PC-3 (cell line): Measurements from ENCODE around the gene CAMK4.

ENCODE experiments used
- CTCF ChIP-seq: fragments of 300-600 bp; sonication (generic); conservative IDR thresholded peaks from 2 replicates; pipeline ENCODE4 v1.5.1; 2017; ENCODE audit warnings: antibody characterized with exemption, low read depth, mild to moderate bottlenecking, low read length
- EZH2 ChIP-seq: fragments of 300-600 bp; sonication (generic); IDR thresholded peaks from one replicate; pipeline ENCODE4 v1.6.1; 2017; ENCODE audit warnings: antibody characterized with exemption, mild to moderate bottlenecking, low read length; ENCODE audit not compliant: unreplicated experiment
- EZH2phosphoT487 ChIP-seq: fragments of 300-600 bp; sonication (generic); IDR thresholded peaks from 2 replicates; pipeline ENCODE4 v1.6.1; 2018; ENCODE audit warnings: mild to moderate bottlenecking, antibody characterized with exemption, low read length, borderline replicate concordance

- TF ChIP-seq CTCF = no peak
- no peak for TF ChIP-seq EZH2
- TF ChIP-seq EZH2phosphoT487 = no peak
Measured at GRCh38 chr5:111262153-111262552, 38.0 kb downstream of the CAMK4 start.
